Activated CD4-positive, alpha-beta T cell treated with anti-CD3 and anti-CD28 coated beads, Interleukin-10, Interleukin-2, amounts not matched to agents 100 ng/mL and 50 ng/mL, durations not matched to agents 16 hours and 8 hours (primary cell): ENCODE results near the gene TIE1.

Experiments
- DNase-seq: peaks from one replicate; pipeline ENCODE4 v3.0.0-alpha.2; 2020

The TIE1 gene

DNA sequence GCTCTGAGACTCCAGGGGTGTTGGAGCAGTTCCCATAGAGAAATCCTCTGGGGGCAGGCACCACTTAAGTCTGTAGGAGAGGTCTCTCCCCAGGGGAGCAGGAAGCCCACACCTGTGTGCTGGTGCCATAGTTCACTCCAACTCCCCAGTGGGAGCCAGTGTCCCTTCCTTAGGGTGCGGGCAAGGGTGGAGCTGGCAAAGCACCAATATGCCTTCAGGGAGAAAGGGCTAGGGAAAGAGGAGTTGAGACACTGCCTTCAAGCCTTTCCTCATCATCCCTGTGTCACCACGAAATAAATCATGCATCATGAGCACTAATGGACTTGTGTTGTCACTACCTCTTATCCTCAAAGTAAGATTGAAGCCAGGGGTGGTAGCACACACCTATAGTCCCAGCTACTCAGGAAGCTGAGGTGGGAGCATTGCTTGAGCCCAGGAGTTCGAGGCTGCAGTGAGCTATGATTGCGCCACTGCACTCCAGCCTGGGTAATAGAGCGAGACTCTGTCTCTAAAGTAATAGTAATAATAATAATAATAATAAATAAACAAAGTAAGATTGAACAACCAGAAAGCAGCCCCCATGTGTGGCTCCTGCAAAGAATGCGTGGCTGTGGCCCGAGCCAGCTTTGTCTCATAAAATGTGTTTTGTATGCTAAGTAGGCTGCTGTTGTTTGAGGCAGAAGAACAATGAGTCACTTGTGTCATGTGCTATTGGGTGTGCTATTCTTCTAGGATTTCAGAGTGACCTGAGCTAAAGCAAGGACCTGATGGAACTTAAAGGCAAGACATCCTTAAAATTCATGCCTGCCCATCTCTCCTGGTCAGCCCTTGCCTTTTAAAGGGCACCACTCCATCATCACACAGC, 6.7 kb upstream of the TIE1 start:
- DNase-seq = no peak

DNA sequence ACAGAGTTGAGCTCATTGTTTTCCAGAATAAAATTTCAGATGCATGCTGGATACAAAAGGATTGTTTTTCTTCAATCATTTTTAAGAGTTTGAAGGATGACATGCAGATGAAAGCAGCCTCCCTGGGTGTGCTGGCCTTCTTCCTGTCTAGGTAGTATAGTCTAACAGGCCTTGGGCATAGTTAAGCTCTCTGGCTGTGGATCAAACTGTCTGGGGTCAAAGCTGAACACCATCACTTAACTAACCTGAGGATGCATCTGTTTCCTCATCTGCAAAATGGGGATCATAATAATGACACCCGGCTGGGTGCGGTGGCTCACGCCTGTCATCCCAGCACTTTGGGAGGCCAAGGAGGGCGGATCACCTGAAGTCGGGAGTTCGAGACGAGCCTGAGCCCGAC, 6.0 kb upstream of the TIE1 start:
- no peak for DNase-seq

DNA sequence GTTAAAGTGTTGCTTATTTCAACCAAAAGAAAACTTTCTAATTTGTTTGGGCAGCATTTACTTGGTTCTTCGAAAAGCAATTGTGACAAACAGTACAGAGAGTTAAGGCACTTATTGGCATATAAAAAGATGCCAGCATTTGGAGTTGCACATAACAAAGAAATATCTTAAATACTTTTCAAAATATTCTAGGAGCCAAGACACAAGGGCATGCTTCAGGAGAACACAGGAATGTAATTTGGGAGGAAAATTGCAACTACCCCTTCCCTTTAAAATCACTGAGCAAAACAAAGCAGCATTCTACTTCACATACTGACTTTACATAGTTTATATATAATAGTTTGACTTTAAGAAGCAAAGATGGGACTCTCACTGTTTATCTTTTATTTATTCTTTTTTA, 4.6 kb upstream of the TIE1 start:
- no peak for DNase-seq

DNA sequence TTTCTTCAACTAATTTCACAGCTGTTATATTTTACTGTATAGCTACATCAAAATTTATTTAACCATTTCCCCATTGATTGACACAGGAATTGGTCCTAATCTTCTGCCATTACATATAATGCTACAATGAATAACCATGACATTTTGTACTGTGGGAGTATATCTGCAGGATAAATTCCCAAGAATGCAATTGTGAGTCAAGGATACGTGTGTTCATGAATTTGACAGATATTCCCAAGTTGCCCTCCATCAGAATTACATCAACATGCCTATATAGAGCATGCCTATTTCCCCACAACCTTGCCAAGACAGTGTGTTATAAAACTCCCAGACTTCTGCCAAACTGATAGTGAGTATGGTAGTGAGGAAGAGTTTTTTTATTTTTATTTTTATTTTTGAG, 2.7 kb upstream of the TIE1 start:
- DNase-seq = no peak

DNA sequence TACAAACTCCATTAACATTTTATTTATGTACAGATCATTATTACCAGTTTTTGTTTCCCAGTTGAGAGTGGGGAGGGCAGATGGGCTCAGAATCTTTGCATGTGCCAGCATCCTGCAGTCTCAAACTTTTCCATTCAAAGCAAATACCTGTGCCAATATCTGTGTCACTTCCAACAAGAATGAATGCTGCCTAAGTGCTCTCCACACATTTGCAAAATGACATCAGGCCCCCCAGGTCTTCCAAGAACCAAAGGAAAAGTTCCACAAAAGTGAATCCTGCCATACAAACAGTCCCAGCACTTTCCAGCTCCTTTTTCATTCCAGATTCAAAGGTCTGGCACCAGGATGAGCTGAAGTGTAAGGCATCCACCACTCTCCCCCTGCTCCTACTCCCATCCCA, 1.7 kb upstream of the TIE1 start:
- no peak for DNase-seq

DNA sequence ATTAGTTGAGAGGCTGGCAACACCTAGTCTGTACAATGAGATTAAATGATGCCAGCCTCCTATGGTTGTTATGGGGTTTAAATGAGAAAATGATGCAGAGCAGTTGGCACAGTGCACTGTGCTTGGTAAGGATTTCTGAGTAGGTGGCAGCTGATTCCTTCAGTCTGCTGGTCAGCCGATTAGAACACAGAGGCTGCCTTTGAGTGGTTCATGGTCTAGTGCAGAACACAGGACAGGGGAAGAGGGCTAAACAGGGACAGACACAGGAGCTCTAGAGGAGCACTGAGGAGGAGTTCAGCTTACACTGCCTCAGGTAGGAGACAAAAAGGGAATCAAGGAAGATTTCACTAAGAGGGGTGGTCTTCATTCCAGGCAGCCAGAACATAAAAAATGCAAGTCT, 1.4 kb downstream of the TIE1 start:
- no peak for DNase-seq

DNA sequence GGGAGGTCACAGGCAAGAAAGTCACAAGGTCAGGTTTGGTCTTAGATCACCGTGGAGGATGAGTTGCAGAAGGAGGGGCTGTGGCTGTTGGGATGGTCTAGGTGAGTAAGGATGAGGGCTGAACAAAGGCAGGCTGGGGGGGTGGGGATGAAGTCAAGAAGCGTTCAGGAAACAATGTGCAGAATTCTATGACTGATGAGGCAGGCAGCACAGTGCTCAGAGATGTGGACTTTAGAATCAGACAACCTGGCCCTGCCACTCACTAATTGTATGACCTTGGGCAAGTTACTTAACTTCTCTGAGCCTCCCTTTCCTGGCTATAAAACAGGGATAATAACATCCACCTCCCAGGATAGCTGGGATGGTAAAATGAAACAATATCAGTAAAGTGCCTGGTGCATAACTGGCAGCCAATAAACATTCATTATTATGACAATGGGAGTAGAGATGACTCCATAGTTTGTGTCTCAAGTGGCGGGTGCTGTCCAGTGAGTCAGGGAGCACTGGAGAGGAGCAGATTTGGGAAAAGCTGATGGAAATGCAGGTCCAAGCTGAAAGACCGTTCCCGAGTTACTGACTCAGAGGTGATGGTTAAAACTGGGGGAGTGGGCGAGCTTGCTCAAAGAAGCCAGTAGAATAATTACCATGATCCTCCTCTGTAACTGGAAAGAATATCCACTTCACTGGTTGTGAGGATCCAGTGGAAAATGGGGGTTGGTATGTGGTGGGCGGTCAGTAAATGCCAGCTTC, 2.1 kb downstream of the TIE1 start:
- DNase-seq = no peak

DNA sequence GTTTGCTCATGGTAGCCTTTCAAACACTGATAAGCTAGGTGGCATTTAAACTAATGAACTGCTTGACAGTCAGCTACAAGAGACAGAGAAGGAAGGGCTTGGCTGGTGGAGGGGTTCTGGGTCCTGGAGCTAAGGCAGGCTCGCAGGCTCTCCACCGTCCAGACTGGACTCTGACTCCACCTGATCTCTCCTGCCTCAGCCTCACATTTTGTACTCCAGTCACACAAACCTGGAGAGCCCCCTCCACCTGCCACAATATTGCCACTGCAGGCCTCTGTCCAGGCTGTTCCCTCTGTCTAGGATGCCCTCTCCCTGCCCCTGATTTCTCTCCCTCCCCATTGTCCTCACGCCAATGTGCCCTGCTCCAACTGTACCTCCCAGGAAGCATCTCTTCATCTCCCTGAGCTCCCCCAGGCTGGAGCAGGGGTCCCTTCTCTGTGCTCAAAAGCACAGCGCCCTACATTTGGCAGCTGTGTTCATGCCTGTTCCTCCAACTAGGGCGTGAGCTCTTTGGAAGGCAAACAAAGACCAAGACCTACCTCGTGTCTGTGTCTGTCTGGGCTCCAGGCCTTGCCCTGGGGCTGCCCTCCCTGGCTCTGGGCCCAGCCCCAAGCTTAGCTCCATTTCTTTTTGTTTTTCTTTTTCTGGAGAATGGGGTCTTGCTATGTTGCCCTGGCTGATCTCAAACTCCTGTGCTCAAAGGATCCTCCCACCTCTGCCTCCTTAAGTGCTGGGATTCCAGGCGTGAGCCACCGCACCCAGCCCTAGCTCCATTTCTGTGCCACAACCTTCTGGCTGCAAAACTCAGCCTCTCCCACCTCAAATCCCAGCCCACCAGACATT, 2.9 kb downstream of the TIE1 start:
- DNase-seq = no peak

DNA sequence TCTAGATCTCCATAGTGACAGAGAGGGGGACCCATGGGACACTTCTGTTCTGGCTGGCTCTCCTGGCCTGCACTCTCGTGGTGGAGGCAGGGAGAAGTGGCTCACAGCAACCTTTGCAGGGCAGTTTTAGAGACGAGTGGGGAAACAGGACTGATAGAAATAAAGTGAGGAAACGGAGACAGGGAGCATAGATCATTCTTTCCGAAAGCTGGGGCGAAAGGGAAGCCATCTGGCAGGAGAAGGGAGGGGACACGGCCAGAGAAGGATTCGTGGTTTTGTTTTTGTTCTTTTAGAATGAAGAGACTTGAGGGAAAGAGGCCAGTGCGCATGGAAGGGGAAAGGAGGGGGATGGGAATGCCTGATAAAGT, 3.5 kb downstream of the TIE1 start:
- no peak for DNase-seq

DNA sequence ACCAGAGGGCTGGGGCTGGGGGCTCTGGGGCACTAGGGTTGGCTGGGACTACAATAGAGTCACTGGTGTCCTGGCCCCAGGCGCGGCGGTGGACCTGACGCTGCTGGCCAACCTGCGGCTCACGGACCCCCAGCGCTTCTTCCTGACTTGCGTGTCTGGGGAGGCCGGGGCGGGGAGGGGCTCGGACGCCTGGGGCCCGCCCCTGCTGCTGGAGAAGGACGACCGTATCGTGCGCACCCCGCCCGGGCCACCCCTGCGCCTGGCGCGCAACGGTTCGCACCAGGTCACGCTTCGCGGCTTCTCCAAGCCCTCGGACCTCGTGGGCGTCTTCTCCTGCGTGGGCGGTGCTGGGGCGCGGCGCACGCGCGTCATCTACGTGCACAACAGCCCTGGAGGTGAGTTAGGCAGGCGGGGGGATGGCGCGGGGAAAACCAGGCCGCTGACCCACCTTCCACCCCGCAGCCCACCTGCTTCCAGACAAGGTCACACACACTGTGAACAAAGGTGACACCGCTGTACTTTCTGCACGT, 4.1 kb downstream of the TIE1 start:
- DNase-seq = no peak

DNA sequence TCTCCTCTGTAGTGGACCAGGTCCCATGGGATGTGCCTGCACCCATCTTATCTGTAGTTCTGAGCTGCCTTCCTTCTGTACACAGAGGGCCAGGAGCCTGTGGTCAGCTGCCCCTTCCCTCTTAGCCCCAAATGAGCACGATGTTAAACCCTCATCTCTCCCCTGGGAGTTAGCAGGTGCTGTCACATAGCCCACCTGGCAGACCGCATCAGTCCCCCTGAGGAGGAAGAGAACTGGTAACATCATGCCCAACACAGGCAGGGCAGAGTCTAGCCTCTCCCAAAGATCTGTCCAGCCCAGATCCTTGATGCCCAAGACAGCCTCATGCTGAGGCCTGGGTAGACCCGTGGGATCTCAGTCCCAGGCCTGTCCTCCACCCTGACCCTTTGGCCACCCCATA, 4.7 kb downstream of the TIE1 start:
- DNase-seq = no peak

DNA sequence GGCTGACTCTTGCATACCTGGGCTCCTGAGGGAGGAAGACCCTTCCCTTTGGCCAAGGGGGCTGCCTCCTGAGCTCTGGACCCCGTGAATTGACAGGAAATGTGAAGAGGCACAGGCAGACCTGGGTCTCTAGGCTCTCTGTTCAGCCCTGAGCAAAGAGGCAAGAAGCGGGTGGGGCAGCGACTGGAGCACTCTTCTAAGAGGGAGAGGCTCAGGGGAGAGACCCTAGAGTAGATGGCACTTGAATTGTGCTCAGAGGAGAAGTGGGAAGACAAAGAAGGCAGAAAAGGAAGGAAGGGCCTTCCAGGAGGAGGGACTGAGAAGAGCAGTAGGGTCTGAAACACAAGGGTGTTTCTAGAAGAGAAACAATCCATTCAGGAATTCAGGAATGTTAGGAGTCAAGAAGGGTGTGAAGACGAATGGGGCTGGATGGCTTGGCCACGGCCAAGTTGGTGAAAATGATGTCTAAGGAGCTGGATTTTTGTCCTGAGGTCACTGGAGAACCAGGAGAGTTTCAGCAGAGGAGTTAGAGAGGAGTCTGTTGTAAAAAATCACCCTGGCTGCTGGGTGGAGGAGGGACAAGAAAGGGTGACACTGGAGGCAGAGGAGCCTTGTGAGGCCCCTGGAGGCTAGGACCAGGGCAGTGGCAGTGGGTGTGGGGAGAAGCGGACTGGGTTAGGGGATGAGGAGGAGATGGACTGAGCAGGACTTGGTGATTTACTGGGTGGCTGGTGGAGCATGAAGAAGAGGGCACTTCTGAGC, 5.3 kb downstream of the TIE1 start:
- no peak for DNase-seq

DNA sequence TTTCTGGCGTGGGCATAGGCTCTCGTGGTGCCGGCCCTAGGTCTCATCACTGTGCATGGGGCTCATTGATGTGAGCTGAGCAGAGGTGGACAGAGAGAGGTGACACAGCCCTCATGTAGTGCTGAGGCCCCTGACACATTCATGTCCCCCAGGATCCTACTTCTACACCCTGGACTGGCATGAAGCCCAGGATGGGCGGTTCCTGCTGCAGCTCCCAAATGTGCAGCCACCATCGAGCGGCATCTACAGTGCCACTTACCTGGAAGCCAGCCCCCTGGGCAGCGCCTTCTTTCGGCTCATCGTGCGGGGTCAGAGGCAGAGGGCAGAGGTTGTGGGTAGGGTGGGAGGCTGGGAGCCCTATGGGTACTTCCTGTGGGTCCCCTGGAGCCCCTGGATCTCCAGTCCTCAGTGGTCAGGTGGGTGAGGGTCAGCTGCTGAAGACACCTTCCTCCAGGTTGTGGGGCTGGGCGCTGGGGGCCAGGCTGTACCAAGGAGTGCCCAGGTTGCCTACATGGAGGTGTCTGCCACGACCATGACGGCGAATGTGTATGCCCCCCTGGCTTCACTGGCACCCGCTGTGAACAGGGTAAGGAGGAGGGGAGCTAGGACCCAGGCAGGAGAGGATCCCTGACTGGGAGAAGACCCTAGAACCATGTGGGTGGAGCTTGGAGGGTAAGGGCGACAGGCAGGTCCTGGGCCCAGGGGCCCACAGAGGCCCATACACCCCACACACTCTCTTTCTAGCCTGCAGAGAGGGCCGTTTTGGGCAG, 6.1 kb downstream of the TIE1 start:
- DNase-seq = no peak

DNA sequence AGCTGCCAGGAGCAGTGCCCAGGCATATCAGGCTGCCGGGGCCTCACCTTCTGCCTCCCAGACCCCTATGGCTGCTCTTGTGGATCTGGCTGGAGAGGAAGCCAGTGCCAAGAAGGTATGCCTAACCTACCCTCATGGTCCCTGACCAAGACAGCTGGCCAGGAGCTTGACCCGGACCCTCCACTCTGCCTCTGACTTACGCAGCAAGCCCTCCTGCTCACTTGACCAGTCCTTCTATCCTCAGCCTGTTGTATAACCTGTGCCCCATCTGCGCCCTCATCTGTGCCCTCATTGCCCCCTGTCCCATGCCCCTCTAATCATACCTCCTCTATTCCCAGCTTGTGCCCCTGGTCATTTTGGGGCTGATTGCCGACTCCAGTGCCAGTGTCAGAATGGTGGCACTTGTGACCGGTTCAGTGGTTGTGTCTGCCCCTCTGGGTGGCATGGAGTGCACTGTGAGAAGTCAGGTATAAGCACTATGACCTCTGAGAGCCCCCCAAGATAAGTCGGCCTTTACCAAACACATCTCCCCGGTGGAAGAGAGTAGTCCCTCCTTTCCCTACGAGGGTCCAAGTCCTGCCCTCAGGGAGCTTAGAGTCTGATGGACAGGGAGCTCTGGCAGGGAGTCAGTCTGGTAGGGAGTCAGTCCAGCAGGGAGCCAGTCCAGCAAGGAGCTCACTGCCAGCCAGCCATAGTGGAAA, 6.8 kb downstream of the TIE1 start:
- DNase-seq = no peak

DNA sequence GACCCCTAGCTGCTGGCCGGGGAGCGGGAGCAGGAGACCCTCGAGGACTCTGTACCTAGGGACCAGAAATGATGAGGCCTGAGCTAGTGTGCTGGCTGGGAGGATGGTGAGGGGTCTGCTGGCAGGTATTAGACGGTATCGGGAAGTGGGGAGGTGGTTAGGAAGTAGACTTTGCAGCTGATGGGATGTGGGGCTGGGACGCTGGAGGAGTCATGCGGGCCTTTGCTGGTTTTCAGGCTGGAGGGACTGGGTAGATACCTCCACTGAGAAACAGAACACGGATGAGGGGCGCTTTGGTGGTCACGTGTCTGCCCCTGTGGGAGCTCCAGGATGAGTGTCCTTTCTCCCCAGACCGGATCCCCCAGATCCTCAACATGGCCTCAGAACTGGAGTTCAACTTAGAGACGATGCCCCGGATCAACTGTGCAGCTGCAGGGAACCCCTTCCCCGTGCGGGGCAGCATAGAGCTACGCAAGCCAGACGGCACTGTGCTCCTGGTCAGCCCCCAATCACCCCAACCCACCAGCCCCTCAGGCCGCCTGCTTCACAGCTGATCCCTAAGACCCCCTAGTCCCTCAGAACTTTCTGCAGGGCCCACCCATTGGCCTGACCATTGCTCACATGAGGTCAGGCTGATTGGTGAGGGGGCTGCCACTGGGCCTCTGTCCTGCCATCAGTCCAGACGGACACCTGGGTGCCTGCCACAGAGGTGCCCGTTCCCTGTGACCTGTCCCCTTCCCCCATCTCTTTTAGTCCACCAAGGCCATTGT, 8.0 kb downstream of the TIE1 start:
- DNase-seq = no peak

DNA sequence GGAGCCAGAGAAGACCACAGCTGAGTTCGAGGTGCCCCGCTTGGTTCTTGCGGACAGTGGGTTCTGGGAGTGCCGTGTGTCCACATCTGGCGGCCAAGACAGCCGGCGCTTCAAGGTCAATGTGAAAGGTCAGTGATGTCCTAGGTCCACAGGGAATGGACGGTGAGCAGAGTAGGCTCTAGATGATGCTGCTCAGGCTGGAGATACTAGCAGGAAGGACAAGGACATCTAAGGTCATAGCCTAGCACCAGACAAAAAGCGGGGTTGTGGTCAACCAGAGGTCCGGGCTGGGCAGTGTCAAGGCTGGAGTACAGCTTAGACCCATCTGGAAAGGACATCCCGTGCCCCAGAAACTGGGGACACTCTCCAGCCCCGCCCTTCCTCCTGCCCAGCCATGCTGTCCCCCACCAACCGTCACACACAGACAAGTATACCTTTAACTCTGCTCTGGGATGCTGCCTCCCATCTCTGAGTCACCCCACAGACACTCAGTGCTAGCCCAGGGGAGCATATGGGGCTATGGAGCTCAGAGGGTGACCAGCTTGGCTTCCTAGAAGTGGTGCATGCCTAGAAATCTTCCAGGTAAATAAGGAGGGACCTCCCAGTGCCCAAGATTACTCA, 8.7 kb downstream of the TIE1 start:
- no peak for DNase-seq

DNA sequence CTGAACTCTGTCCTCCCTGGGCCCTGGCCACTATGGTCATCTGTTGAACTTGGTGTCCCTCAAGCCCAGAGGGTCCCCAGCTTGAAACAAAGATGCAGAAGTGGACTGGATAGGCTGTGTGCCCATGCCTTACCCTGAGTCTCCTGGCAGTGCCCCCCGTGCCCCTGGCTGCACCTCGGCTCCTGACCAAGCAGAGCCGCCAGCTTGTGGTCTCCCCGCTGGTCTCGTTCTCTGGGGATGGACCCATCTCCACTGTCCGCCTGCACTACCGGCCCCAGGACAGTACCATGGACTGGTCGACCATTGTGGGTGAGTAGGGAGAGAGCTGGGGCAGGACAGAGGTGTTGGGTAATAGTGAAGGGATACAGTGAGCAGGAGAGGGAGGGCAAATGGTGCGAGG, 10.7 kb downstream of the TIE1 start:
- DNase-seq = no peak

DNA sequence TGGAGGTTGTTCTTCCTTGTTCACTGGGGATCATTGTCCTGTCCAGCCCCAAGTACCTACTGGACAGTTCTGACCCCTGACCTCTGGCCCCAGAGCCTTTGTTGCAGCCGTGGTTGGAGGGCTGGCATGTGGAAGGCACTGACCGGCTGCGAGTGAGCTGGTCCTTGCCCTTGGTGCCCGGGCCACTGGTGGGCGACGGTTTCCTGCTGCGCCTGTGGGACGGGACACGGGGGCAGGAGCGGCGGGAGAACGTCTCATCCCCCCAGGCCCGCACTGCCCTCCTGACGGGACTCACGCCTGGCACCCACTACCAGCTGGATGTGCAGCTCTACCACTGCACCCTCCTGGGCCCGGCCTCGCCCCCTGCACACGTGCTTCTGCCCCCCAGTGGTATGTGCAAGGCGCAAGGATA, 11.4 kb downstream of the TIE1 start:
- DNase-seq = no peak

DNA sequence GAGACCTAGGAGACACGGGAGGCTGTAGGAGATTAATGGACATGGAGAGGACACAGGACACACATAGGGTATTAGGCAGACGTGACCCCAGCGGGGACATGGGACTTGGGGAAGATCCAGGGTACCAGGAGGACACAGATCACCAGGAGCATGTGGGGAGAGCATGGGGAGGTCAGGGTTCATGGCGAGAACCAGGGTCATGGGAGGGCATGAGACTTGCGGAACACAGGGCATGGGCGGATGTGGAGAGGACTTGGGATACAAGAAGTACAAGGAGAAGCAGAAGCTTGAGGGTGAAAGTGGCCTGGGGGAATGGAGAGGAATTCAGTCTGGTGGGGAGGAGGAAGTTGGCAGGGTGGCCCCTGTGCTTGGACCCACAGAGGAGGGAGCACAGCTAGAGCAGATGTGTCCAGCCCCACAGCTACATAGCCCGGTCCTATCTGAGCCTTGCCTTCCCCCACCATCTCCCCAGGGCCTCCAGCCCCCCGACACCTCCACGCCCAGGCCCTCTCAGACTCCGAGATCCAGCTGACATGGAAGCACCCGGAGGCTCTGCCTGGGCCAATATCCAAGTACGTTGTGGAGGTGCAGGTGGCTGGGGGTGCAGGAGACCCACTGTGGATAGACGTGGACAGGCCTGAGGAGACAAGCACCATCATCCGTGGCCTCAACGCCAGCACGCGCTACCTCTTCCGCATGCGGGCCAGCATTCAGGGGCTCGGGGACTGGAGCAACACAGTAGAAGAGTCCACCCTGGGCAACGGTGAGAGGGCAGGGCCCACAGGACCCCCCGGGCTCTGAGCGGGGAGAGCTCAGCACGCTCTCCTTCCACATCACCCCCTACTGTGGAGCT, 12.1 kb downstream of the TIE1 start:
- DNase-seq = no peak
